ENCODE data around the gene ACO1. TPM values are rescaled to one million over a fixed set of nuclear protein-coding genes. Genes with fewer than 3 reads are reported as not detected.

The ACO1 gene
- total RNA-seq (24.8 TPM), polyA plus RNA-seq (ENCODE audit: insufficient read depth in 1 of 8, insufficient read length in 8 of 8, low replicate concordance in 1 of 8) (10 to 100 TPM; 23.7 to 27.1 (median 24.8) TPM)
- long read RNA-seq, donor 1, full-length matches to known transcripts: 1 of 1 reads
- long read RNA-seq, donor 1, partial matches to known transcripts: 0 of 1 reads
- long read RNA-seq, donor 1, other reads (novel, unspliced or antisense): 0 of 1 reads
- long read RNA-seq, donor 2, full-length matches to known transcripts: 4 of 4 reads
- long read RNA-seq, donor 2, partial matches to known transcripts: 0 of 4 reads
- long read RNA-seq, donor 2, other reads (novel, unspliced or antisense): 0 of 4 reads
- long read RNA-seq, donor 3, full-length matches to known transcripts: 9 of 16 reads
- long read RNA-seq, donor 3, partial matches to known transcripts: 7 of 16 reads
- long read RNA-seq, donor 3, other reads (novel, unspliced or antisense): 0 of 16 reads
- long read RNA-seq, donor 4: 0 reads
- long read RNA-seq, donor 5, full-length matches to known transcripts: 4 of 19 reads
- long read RNA-seq, donor 5, partial matches to known transcripts: 15 of 19 reads
- long read RNA-seq, donor 5, other reads (novel, unspliced or antisense): 0 of 19 reads
- long read RNA-seq, donor 6, full-length matches to known transcripts: 9 of 19 reads
- long read RNA-seq, donor 6, partial matches to known transcripts: 10 of 19 reads
- long read RNA-seq, donor 6, other reads (novel, unspliced or antisense): 0 of 19 reads
- long read RNA-seq, donor 7, full-length matches to known transcripts: 5 of 5 reads
- long read RNA-seq, donor 7, partial matches to known transcripts: 0 of 5 reads
- long read RNA-seq, donor 7, other reads (novel, unspliced or antisense): 0 of 5 reads
- long read RNA-seq, donor 8, full-length matches to known transcripts: 5 of 12 reads
- long read RNA-seq, donor 8, partial matches to known transcripts: 7 of 12 reads
- long read RNA-seq, donor 8, other reads (novel, unspliced or antisense): 0 of 12 reads
- long read RNA-seq, donor 9, full-length matches to known transcripts: 3 of 3 reads
- long read RNA-seq, donor 9, partial matches to known transcripts: 0 of 3 reads
- long read RNA-seq, donor 9, other reads (novel, unspliced or antisense): 0 of 3 reads
- long read RNA-seq, donor 10, full-length matches to known transcripts: 5 of 5 reads
- long read RNA-seq, donor 10, partial matches to known transcripts: 0 of 5 reads
- long read RNA-seq, donor 10, other reads (novel, unspliced or antisense): 0 of 5 reads
- long read RNA-seq, donor 11, full-length matches to known transcripts: 5 of 5 reads
- long read RNA-seq, donor 11, partial matches to known transcripts: 0 of 5 reads
- long read RNA-seq, donor 11, other reads (novel, unspliced or antisense): 0 of 5 reads

DNA sequence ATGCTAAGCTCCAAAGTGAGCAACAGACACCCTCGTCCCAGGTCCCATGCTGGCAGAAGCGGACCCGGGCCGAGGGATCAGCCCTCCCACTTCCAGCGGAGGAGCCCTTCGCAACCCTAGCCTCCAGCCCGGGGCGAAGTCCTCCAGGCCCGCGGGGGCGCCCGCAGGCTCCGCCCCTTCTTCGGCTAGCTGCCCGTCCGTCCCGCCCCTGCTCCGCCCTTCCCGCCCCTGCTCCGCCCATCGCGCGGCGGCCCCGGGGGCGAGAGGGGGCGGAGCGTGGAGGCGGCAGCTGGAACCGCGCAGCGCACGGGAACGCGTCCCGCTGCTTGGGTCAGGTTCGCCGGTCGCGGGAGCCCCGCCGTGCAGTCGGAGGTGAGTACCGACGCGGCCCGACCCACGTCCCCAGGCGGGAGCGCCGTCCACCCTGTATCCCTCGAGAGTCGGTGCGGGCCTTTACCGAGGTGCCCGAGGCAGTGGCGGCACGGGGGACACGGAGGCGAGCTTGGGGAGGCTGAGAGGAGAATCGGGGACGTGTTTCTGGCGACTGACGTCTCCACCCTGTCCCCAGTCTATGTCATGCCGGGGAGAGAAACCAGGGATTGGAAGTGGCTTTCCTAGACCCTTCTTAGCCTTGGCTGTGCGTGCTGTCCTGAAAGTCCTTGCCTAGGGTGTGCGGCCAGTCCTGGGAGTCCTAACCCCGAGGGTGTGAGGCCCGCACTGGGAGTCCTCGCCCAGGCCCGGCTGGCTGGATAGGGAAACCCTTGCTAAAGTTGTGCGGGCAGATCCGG, at the start of gene ACO1:
ACO1 (plus strand) TSS at position 280 of the 788 bp plus-strand sequence. CDS start 20,864 bp downstream, outside the sequence.
- H3K36me3 ChIP-seq (ENCODE audit: control insufficient read depth, insufficient read depth, low read length): peaks cover 5% of the 10 kb centered on the region
- H3K27ac ChIP-seq (ENCODE audit: low read length): peak within 1 kb of the TSS; percentile 94
- WGBS (ENCODE audit: insufficient coverage): under 1% methylated on average over 72 of the region's 73 CpGs
- H3K4me1 ChIP-seq (ENCODE audit: control insufficient read depth, insufficient read depth, low read length): peaks cover 17% of the 10 kb centered on the region
- DNase-seq: peak; percentile 95
- peak within 1 kb of the TSS; percentile 92 for H3K4me3 ChIP-seq (ENCODE audit: low read length)
- no peaks in the 10 kb centered on the region for H3K9me3 ChIP-seq (replicated peaks; ENCODE audit: control insufficient read depth, low read depth, low read length)
- H3K27me3 ChIP-seq (ENCODE audit: control insufficient read depth, insufficient read depth, low read length): peaks cover 20% of the 10 kb centered on the region

DNA sequence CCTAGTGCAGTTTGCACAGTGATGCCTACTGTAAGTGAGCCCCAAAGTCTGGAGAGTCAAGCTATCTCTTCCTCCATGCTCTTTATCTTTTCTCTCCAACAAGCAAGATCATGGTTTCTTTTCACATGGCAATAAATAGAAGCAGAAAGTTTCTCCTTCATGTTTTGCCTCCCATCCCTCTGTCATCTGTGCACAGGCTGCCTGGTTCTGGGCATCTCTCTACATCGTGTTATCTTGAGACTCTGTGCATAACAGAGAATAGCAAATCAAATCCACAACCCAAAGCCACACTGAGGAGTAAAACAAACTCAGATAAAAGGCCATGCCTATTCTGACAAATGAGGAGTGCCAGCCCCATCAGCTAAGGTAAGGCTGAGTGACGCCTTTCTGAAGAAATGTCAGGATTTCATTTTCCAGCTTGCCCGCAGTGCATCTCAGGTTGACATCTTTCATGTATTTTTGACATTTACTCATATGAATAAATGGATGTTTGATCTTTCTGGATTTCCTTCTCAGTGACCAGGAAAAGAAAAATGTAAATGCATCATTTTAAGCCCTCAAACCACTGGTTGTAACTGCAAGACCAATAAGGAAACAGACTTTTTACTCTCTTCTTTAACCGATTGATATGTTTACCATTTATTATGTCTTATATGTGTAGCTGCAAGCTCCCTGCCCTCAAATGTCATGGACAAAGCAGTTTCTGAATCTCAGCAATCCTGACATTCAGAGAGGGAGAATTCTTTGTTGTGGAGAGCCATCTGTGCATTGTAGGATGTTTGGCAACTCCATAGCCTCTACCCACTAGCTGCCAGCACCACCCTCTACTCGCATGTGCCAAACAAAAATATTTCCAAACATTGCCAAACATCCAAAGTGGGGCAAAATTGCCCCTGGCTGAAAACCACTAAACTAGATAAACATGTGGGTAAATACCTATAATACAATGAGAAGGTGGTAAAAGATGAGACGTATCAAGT, 49.2 kb upstream of the ACO1 start:
- 80% methylated on average over 1 of the region's 6 CpGs for WGBS (ENCODE audit: insufficient coverage)
- Histone ChIP-seq H3K4me3 (ENCODE audit: low read length) (no peak overlapping the region), H3K27me3 (ENCODE audit: control insufficient read depth, insufficient read depth, low read length) (no peaks in the 10 kb centered on the region), H3K36me3 (ENCODE audit: control insufficient read depth, insufficient read depth, low read length) (no peaks in the 10 kb centered on the region), H3K27ac (ENCODE audit: low read length) (no peak overlapping the region), H3K9me3 (replicated peaks; ENCODE audit: control insufficient read depth, low read depth, low read length) (no peaks in the 10 kb centered on the region), H3K4me1 (ENCODE audit: control insufficient read depth, insufficient read depth, low read length) (no peaks in the 10 kb centered on the region)
- DNase-seq: no peak

DNA sequence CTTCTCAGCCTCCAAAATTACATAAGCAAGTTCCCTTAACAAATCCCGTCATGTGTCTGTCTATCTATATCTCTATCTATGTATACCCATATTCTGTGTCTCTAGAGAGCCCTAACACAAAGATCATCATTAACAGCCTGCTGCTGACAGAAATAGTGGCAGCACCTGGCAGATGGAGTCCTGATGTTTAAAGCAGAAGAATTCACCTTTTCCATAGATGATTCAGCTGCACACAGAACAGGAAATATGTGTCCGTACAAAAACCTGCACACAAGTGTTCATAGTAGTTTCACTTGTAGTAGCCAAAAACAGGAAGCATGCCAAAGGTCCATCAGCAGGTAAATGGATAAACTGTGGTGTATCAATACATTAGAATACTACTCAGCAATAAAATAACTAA, 45.0 kb upstream of the ACO1 start:
- H3K36me3 ChIP-seq (ENCODE audit: control insufficient read depth, insufficient read depth, low read length): no peaks in the 10 kb centered on the region
- no peaks in the 10 kb centered on the region for H3K4me1 ChIP-seq (ENCODE audit: control insufficient read depth, insufficient read depth, low read length)
- H3K9me3 ChIP-seq (replicated peaks; ENCODE audit: control insufficient read depth, low read depth, low read length): no peaks in the 10 kb centered on the region
- H3K4me3 ChIP-seq (ENCODE audit: low read length): no peak overlapping the region
- no peaks in the 10 kb centered on the region for H3K27me3 ChIP-seq (ENCODE audit: control insufficient read depth, insufficient read depth, low read length)
- WGBS (ENCODE audit: insufficient coverage): no CpG with 5 or more reads among the region's 2 CpGs
- no peak overlapping the region for H3K27ac ChIP-seq (ENCODE audit: low read length)
- DNase-seq: no peak

DNA sequence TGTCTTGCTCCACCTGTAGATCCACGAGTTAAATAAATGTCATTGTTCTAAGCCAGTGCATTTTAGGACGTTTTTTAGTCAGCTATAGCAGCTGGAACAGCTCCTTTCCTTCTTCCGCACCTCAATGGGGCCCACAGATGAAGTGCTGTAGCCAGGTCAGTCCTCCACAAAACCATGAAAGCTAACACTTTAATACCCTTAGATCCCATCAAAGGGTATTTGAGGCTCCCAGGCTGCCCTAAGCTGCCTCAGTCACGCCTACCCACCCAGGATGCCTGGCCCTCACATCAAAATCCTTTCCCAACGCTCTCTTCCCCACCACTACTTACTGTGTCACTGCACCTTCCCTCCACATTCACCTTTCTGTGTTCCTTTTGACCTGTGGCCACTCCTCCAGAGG, 44.1 kb upstream of the ACO1 start:
- Histone ChIP-seq H3K27me3 (ENCODE audit: control insufficient read depth, insufficient read depth, low read length) (no peaks in the 10 kb centered on the region), H3K4me3 (ENCODE audit: low read length) (no peak overlapping the region), H3K36me3 (ENCODE audit: control insufficient read depth, insufficient read depth, low read length) (no peaks in the 10 kb centered on the region), H3K9me3 (replicated peaks; ENCODE audit: control insufficient read depth, low read depth, low read length) (no peaks in the 10 kb centered on the region), H3K4me1 (ENCODE audit: control insufficient read depth, insufficient read depth, low read length) (no peaks in the 10 kb centered on the region), H3K27ac (ENCODE audit: low read length) (no peak overlapping the region)
- 67% methylated on average over 1 of the region's 5 CpGs for WGBS (ENCODE audit: insufficient coverage)
- no peak for DNase-seq

DNA sequence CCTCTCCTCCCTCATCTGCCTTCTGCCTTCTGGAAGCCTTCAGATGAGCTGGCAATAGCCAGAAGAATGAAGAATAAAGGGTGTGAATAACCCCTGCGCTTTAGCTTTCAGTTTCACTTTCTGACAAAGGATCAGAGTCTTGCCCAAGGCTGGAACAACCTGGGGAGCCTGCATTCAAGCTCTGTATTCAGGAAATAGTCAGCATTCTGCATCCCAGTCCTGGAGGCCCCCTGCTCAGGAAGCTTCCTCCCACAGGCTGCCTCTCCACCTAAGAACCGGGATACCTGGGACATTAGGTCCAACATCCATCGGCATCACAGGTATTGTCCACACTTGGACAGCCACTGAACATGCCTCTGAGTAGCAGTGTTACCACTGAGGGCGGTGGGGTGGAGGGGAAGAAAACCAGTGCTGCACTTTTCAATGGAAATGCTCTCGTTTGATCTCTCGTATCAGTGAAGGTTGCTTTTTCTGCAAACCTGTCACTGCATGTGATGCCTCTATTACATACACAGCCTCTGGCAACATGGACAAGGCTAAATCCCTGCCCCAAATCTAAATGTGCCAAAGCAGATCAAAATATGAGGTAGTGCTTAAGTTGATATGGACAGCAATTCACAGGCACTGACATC, 39.8 kb upstream of the ACO1 start:
- Histone ChIP-seq H3K4me3 (ENCODE audit: low read length) (no peak overlapping the region), H3K27ac (ENCODE audit: low read length) (no peak overlapping the region), H3K9me3 (replicated peaks; ENCODE audit: control insufficient read depth, low read depth, low read length) (no peaks in the 10 kb centered on the region), H3K36me3 (ENCODE audit: control insufficient read depth, insufficient read depth, low read length) (no peaks in the 10 kb centered on the region), H3K27me3 (ENCODE audit: control insufficient read depth, insufficient read depth, low read length) (no peaks in the 10 kb centered on the region), H3K4me1 (ENCODE audit: control insufficient read depth, insufficient read depth, low read length) (no peaks in the 10 kb centered on the region)
- WGBS (ENCODE audit: insufficient coverage): 63% methylated on average over 4 of the region's 6 CpGs
- no peak for DNase-seq

DNA sequence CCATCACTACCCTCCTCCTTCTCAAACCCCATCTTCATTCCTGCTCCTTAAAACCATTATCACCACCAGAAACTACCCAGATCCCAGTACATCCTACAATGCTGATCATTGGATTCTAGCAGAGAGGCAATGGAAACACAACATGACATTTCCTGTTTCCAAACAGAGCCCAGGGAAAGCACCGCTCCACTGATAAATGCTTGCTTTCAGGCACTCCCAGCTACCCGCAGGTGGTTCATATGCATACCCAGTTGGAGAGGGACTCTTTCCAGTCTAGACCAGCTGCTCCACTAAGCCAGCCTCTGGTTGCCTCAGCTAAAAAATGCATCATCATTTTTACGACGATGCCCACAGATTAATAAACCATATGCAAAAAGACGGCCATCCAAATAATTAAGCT, 39.2 kb upstream of the ACO1 start:
- H3K9me3 ChIP-seq (replicated peaks; ENCODE audit: control insufficient read depth, low read depth, low read length): no peaks in the 10 kb centered on the region
- H3K27me3 ChIP-seq (ENCODE audit: control insufficient read depth, insufficient read depth, low read length): no peaks in the 10 kb centered on the region
- no peak overlapping the region for H3K4me3 ChIP-seq (ENCODE audit: low read length)
- H3K36me3 ChIP-seq (ENCODE audit: control insufficient read depth, insufficient read depth, low read length): no peaks in the 10 kb centered on the region
- 65% methylated on average over 2 of the region's 5 CpGs for WGBS (ENCODE audit: insufficient coverage)
- no peak for DNase-seq
- H3K27ac ChIP-seq (ENCODE audit: low read length): no peak overlapping the region
- H3K4me1 ChIP-seq (ENCODE audit: control insufficient read depth, insufficient read depth, low read length): no peaks in the 10 kb centered on the region

DNA sequence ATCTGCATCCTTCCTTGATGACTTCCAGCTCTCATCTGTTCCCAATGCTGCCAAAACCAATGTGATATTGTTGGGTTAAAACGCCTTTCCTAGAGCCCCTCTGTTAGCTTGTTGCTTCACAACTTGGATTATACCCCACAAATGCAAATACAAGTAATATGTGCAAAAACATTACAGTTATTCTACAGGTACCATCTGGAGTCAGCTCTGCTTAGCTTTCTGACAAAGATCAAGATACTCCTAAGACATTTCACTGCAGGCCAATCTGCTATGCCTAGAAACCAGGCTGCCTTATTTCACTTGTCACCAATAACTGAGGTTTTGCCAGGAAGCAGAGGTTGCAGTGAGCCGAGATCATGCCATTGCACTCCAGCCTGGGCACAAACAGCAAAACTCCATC, 36.9 kb upstream of the ACO1 start:
- H3K36me3 ChIP-seq (ENCODE audit: control insufficient read depth, insufficient read depth, low read length): no peaks in the 10 kb centered on the region
- H3K9me3 ChIP-seq (replicated peaks; ENCODE audit: control insufficient read depth, low read depth, low read length): no peaks in the 10 kb centered on the region
- H3K27me3 ChIP-seq (ENCODE audit: control insufficient read depth, insufficient read depth, low read length): no peaks in the 10 kb centered on the region
- WGBS (ENCODE audit: insufficient coverage): no CpG with 5 or more reads among the region's 2 CpGs
- H3K27ac ChIP-seq (ENCODE audit: low read length): no peak overlapping the region
- no peaks in the 10 kb centered on the region for H3K4me1 ChIP-seq (ENCODE audit: control insufficient read depth, insufficient read depth, low read length)
- no peak overlapping the region for H3K4me3 ChIP-seq (ENCODE audit: low read length)
- DNase-seq: no peak

DNA sequence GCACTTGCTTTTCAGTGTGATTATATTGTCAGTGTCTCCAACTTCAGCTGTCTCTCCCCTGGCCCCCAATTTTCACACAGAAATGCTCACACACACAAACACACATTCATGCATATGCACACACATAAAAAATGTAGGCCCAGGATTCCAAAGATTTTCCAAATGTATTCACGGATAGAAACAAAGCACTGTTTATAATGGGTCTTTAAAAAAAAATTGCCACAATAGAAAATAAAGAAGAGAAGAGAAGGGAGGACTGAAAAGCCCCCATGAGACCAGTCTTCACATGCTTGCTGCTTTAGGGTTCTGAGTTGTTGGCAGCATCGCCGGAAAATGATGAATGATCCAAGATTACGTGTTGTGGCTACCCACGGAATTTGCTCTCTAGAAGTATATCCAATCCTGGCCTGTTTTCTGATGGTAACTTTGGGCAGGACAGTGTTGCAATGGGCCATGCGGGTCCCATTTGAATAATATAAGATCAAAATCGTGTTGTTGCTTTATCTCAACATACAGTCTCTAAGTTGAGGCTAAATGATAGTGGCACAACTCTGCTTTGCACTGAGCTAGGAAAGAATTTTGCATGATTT, 36.2 kb upstream of the ACO1 start:
- no peak overlapping the region for H3K4me3 ChIP-seq (ENCODE audit: low read length)
- 52% methylated on average over 5 of the region's 7 CpGs for WGBS (ENCODE audit: insufficient coverage)
- no peak for DNase-seq

More for the DNA sequence above, 36.2 kb upstream of the ACO1 start:
- H3K27ac ChIP-seq (ENCODE audit: low read length): no peak overlapping the region
- H3K36me3 ChIP-seq (ENCODE audit: control insufficient read depth, insufficient read depth, low read length): no peaks in the 10 kb centered on the region
- no peaks in the 10 kb centered on the region for H3K4me1 ChIP-seq (ENCODE audit: control insufficient read depth, insufficient read depth, low read length)
- no peaks in the 10 kb centered on the region for H3K27me3 ChIP-seq (ENCODE audit: control insufficient read depth, insufficient read depth, low read length)
- no peaks in the 10 kb centered on the region for H3K9me3 ChIP-seq (replicated peaks; ENCODE audit: control insufficient read depth, low read depth, low read length)
